Mononuclear cell (primary cell): Measurements from ENCODE around the gene FKBP1A. TPM values are rescaled to one million over a fixed set of nuclear protein-coding genes. Genes with fewer than 3 reads are reported as not detected.
"Not testable (repeated sequence)": the region's sequence is repeated elsewhere in the genome, so short reads cannot be mapped to it uniquely, and the experiment has no call there.

ENCODE experiments used
- H3K27me3 ChIP-seq: 2 replicates; pipeline ENCODE4 v1.6.0; 2011; ENCODE audit warnings: low read length, control low read depth; ENCODE audit not compliant: insufficient read depth
- H3K4me1 ChIP-seq: 2 replicates; pipeline ENCODE4 v1.5.1; 2011; ENCODE audit warnings: mild to moderate bottlenecking, low read length, control low read depth; ENCODE audit not compliant: insufficient read depth
- H3K4me3 ChIP-seq: 2 replicates; pipeline ENCODE4 v1.5.1; 2011; ENCODE audit warnings: mild to moderate bottlenecking, low read length, moderate library complexity
- H3K9me3 ChIP-seq: 2 replicates; pipeline ENCODE4 v1.5.1; 2011; ENCODE audit warnings: low read depth, mild to moderate bottlenecking, control low read depth, low read length
- total RNA-seq: library from RNA; depleted of rRNA; stranded (reverse); fragments of >200 nt; gene quantifications from one replicate; pipeline ENCODE4 v1.2.3, GENCODE V29; 2012

FKBP1A gene
- total RNA-seq, 1 donor: 102 TPM

DNA sequence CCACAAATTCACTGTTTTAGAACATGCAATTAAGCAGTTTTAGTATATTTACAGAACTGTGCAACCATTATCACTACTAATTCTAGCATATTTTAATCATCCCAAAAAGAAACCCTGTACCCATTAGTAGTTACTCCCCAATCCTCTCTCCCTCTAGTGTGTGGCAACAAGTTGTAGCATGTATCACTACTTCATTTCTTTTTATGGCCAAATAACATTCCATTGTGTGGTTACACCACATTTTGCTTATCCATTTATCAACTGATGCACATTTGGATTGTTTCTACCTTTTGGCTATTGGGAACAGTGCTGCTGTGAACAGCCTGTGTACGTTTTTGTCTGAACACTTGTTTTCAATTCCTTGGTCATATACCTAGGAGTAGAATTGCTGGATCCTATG is 31.5 kb upstream of the FKBP1A start:
- Histone ChIP-seq H3K9me3 (peaks cover 9% of the 10 kb centered on the region), H3K27me3 (no peaks in the 10 kb centered on the region), H3K4me3 (no peak overlapping the region), H3K4me1 (peaks cover 4% of the 10 kb centered on the region)

DNA sequence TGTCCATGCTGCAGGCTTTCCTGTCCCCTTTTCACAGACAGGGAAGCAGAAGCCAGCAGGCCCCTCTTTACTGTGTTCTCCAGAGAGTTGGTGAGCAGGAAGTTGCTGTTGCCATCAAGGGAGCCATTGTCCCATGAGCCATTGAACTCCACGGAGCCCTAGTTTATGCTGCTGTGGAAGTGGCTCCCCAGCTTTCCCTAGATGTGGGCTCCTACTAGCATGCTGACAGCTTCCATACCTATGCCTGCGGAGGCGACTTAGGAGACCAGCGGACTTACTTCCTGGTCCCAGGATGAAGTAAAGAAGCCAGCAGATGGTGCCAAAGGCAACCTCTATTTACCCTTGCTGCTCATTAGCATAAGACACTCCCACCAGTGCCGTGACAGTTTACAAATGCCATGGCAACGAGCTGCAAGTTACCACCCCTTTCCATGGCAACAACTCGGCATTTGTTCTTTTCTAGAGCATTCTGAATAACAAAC is 30.8 kb upstream of the FKBP1A start:
- Histone ChIP-seq H3K27me3 (no peaks in the 10 kb centered on the region), H3K4me1 (peaks cover 4% of the 10 kb centered on the region), H3K4me3 (no peak overlapping the region), H3K9me3 (peaks cover 9% of the 10 kb centered on the region)

DNA sequence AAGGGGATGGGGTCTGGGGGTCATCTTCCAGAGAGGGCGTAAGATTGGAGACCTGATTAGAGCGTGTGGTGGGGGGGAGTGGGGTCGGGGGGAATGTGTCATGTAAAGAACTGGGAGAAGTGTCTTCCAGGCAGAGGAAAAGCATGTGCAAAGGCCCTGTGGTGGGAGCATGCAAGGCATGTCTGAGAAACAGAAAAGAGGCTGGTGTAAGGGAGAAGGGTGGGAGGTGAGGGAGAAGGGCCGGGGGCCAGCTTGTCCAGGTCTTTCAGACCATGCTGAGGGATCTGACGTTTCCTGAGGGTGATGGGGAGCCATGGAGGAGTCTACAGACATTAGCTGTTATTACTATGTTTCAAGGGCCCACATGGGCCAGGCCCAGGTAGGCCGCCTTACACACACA is 30.4 kb upstream of the FKBP1A start:
- H3K27me3 ChIP-seq: no peaks in the 10 kb centered on the region
- H3K9me3 ChIP-seq: peaks cover 9% of the 10 kb centered on the region
- peaks cover 4% of the 10 kb centered on the region for H3K4me1 ChIP-seq
- H3K4me3 ChIP-seq: no peak overlapping the region

DNA sequence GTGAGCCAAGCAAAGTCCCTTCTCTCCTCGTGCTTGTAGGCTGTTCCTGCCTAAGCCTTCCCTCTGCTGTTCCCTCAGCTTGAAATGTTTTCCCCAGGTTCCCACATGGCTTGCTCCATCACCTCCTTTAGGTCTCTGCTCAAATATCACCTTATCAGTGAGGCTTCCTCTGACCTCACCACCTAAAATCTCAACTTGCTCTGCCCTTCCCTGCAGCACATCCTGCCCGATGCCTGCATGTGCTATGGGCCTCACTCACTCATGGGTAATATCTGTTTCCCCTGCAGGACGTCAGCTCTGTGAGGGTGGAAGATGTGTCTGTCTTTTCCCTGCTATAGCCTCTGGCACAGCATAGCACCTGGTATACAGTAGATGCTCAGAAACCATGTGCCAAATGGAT is 29.9 kb upstream of the FKBP1A start:
- Histone ChIP-seq H3K27me3 (no peaks in the 10 kb centered on the region), H3K4me1 (peaks cover 4% of the 10 kb centered on the region), H3K4me3 (no peak overlapping the region), H3K9me3 (peaks cover 9% of the 10 kb centered on the region)

DNA sequence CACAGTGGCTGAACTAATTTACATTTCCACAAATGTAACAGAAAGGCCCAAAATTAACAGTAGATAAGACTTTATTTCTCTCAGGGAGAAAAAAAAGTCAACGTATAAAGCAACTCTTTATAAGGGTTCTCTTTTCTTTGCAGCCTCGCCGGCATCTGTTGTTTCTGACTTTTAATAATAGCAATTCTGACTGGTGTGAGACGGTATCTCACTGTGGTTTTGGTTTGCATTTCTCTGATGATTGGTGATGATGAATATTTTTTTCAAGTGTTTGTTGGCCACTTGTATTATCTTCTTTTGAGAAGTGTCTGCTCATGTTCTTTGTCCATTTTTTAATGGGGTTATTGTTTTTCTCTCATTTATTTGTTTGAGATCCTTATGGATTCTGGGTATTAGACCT is 27.2 kb upstream of the FKBP1A start:
- Histone ChIP-seq H3K4me1 (peaks cover 4% of the 10 kb centered on the region), H3K27me3 (no peaks in the 10 kb centered on the region), H3K4me3 (no peak overlapping the region), H3K9me3 (peaks cover 9% of the 10 kb centered on the region)

DNA sequence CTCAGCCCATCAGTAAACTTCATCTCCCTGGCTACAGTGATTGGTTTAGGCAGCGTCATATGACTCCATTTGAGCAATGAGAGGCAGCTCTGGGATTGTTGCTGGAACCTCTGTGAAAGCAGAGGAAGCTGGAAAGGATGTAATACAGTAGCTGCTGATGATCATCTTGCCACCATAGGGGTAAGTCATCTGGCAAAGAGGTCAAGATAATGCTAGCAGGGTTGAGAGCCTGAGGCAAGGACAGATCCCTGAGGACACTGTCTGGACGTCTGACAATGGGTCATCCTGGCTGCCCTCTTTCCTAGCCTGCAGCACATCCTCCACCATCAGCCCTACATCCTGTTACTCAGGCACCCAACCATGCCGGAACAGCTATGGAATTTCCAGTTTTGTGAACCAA is 25.5 kb upstream of the FKBP1A start:
- H3K27me3 ChIP-seq: no peaks in the 10 kb centered on the region

DNA sequence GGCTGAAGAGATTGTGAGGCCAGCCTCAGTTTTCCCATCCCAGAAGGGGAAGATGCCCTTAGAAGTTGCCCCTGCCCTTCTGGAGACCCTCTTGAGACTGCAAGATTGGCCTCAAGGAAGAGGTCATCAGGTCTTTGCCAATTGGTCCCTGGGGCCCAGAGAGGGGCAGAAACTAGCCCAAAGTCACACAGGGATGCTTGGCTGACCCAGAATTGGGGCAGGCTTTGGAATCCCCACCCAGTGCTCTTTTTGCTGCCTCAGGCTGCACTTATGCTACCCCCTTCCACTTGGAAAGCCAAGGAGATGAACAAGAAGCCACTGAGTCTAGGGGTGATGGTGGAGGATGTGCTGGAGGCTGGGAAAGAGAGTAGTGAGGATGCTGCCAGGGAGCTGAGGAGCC is 24.9 kb upstream of the FKBP1A start:
- Histone ChIP-seq H3K4me1 (peaks cover 2% of the 10 kb centered on the region), H3K4me3 (no peak overlapping the region), H3K27me3 (no peaks in the 10 kb centered on the region), H3K9me3 (peaks cover 9% of the 10 kb centered on the region)

More for the DNA sequence above, 25.5 kb upstream of the FKBP1A start:
- Histone ChIP-seq H3K4me1 (peaks cover 4% of the 10 kb centered on the region), H3K9me3 (peaks cover 9% of the 10 kb centered on the region), H3K4me3 (no peak overlapping the region)

DNA sequence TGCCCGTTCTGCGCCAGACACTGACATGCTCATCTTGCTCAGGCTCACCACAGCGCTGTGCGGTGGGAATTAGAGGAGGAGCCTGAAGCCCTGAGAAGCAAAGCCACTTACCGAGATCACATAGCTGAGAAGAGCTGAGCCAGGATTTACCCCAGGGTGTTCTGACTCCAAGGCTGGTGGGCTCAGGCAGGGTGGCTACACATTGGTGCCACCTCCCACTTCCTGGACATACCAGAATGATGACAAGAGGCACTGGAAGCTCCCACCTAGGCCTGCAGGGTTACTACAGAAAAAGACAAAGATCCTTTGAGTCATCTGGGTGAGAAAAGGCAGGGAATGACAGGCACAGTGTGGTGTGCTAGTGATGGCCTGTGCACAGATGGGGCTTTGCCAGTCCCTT is 24.4 kb upstream of the FKBP1A start:
- Histone ChIP-seq H3K4me3 (no peak overlapping the region), H3K4me1 (no peaks in the 10 kb centered on the region), H3K9me3 (peaks cover 9% of the 10 kb centered on the region), H3K27me3 (no peaks in the 10 kb centered on the region)

DNA sequence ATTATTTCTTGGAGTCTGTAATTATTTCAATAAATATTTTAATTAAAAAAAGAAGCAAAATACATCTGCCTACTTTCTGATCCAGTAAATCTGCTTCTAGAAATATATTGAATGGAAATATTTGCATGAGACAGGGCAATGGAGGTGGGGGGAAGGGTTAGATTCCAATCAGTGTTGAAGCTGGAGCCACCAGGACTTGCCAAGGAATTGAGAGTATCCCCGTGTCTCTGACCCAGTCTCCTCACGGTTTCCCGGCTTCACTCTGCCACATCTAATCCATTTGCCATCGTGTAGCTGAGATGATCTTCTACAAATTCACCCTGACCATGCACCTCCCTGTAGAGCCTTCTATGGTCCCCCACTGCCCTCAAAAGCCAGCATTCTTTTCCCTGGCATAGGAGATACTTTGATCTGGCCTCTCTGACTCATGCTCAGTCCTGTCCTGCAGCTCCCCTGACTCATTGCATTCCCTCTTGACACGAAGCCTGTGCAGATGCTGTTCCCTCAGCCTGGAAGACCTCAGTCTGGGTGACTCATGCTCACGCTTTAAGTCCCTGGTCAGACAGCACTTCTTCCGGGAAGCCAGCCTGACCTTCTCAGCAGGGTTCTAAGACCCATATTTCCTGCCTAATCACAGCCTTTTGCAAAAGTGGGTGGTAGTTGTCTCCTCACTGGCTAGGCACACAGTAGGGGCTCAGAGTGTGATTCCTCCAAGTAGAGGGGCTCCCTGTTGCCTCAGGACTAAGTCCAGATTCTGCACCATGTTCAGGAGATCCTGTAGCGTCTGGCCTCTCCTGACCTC is 23.0 kb upstream of the FKBP1A start:
- Histone ChIP-seq H3K4me3 (no peak overlapping the region), H3K27me3 (no peaks in the 10 kb centered on the region), H3K4me1 (no peaks in the 10 kb centered on the region), H3K9me3 (peaks cover 3% of the 10 kb centered on the region)

DNA sequence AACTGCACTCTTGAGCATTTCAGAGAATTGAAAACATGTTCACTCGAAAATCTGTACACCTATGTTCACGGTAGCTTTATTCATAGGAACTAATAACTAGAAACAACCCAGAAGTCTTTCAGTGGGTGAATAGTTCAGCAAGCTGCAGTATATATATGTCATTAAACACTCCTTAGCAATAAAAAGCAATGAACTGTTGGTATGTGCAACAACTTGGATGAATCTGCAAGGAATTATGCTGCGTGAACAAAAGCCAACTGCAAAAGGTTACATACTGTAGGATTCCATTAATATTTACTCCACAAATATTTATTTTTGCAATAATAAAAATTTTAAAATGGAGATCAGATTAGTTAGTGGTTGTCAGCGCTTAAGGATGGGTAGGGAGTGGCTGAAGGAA is 22.1 kb upstream of the FKBP1A start:
- Histone ChIP-seq H3K4me1 (no peaks in the 10 kb centered on the region), H3K9me3 (no peaks in the 10 kb centered on the region), H3K4me3 (no peak overlapping the region), H3K27me3 (no peaks in the 10 kb centered on the region)

DNA sequence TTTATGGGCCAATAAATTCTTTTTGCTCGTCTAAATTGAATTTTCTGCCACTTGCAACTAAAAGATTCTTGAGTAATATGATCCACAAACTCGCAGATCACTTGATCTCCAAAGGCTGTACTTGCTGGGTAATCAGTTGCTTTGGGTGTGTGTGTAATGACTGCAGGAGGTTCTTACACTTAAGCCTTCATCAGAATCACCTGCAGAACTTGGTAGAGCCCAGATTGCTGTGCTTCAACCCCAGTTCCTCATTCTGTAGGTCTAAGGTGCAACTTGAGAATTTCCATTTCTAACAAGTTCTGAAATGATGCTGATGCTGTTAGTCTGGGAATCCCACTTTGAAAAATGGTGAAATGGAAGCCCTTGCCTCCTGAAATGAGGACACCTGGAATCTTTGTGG is 12.9 kb upstream of the FKBP1A start:
- Histone ChIP-seq H3K27me3 (no peaks in the 10 kb centered on the region), H3K4me3 (no peak overlapping the region), H3K4me1 (peaks cover 2% of the 10 kb centered on the region), H3K9me3 (no peaks in the 10 kb centered on the region)

DNA sequence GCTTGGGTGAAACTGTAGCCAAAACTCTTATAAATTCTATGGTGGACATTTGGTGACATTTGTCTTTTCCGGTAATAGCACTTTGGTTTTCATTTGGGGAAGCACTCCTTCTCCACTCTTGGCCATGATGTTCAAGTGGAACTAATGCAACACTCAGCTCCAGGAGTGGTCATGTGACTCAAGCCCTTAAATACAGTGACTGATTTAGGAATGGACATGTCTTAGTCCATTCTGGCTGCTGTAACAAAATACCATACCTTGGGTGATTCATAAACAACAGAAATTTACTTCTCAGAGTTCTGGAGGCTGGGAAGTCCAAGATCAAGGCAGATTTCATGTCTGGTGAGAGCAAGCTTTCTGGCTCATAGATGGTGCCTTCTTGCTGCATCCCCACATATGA is 10.8 kb upstream of the FKBP1A start:
- H3K4me3 ChIP-seq: no peak overlapping the region
- no peaks in the 10 kb centered on the region for H3K9me3 ChIP-seq
- no peaks in the 10 kb centered on the region for H3K27me3 ChIP-seq
- peaks cover 2% of the 10 kb centered on the region for H3K4me1 ChIP-seq

DNA sequence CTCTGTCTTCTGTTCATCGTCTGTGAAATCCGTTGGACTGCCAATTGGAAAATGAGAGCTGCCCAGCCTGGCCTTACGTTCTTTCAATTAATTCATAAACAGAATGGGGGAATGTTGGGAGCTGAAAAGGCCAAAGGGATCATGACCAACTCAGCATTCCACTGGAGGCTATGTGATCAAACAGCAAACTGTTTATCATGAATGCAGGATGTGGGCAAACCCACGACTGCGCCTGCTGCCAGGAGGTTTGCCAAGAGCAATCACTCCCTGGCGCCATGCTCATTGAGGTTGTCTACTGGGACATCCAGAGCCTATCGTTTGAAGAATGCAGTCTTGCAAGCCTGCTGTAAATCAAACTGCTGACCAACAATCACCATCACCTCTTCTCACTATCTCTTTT is 9.3 kb upstream of the FKBP1A start:
- no peaks in the 10 kb centered on the region for H3K9me3 ChIP-seq
- H3K27me3 ChIP-seq: no peaks in the 10 kb centered on the region
- H3K4me1 ChIP-seq: peaks cover 2% of the 10 kb centered on the region
- no peak overlapping the region for H3K4me3 ChIP-seq

DNA sequence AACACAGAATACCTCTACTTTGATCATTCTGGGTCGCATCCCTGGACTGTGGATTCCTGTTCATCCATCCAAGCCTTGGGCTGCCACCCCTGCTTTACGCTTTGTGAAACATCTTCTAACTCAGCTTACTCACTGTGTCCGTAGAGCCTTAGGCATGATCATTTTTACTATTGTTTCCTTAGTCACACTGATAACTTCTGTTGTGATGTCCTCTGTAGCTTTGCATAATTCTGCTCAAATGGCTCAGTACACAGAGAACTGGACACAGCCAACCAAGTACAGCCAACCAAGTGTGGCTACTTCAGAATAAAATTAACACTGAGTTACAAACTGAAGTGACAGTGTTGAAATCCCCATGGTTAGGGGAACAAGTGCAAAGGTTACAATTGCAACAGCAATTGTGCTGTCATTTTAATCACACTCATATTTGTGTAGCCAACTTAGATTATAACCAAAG is 8.6 kb upstream of the FKBP1A start:
- H3K4me3 ChIP-seq: no peak overlapping the region
- no peaks in the 10 kb centered on the region for H3K9me3 ChIP-seq

DNA sequence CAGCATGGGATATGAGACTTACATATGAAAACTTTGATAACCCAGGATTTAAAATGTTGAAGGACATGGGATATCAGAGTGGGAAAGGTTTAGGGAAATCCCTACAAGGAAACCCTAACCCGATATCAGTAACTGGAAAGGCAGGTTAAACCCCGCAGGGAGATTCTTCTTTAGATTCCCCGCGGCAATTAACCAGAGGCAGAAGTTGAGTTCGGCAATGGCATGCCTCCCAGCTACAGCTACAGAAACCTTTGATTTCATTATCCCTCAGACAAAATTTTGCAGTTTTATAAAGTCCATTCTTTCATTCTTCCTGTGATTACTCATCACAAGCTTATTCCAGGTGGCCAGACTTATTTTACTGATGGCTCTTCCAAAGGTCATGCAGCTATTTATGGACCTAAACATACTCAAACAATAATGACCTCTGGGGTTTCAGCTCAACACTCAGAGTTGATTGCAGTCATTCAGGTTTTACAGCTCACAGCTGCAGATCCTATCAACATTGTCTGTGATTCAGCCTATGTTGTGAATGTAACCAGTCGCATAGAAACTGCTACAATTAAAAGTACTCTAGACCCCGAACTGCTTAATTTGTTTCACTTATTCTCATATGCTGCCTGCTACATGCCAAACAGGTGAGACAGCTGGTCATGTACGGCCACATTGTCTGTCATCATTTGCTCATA is 7.0 kb upstream of the FKBP1A start:
- H3K9me3 ChIP-seq: not testable (repeated sequence)

More for the DNA sequence above, 8.6 kb upstream of the FKBP1A start:
- H3K4me1 ChIP-seq: peaks cover 5% of the 10 kb centered on the region
- no peaks in the 10 kb centered on the region for H3K27me3 ChIP-seq

More for the DNA sequence above, 7.0 kb upstream of the FKBP1A start:
- H3K4me1 ChIP-seq, H3K27me3 ChIP-seq, H3K4me3 ChIP-seq: not testable (repeated sequence)
